ENCODE results near the gene SND1.

GRCh38 chr7:127816354-127817190 is 164.6 kb downstream of the SND1 start:
- no peak for TF ChIP-seq POLR2A (IDR thresholded peaks at IDR 0.05; ENCODE audit: low read length)
- TF ChIP-seq GATA1 (IDR thresholded peaks at IDR 0.05; ENCODE audit: low read depth, low read length) = no peak

Data from erythroblast (primary cell).